DOHH2 (cell line): Measurements from ENCODE around the gene GNAT1.

Source experiments
- H3F3A ChIP-seq: fragments of 200-600 bp; sonication (generic), shearing (Covaris generic); 2 replicates; pipeline ENCODE4 v1.6.0; 2016; ENCODE audit warnings: antibody characterized with exemption, mild to moderate bottlenecking; ENCODE audit not compliant: control insufficient read depth, insufficient read depth
- H3K27ac ChIP-seq: fragments of 200-600 bp; sonication (generic); 2 replicates; pipeline ENCODE4 v1.5.1; 2014; ENCODE audit warnings: low read depth, mild to moderate bottlenecking, low read length, moderate library complexity
- H3K27me3 ChIP-seq: fragments of 200-600 bp; sonication (generic); 2 replicates; pipeline ENCODE4 v1.6.1; 2014; ENCODE audit warnings: mild to moderate bottlenecking, low read length, mixed read lengths; ENCODE audit not compliant: control insufficient read depth
- H3K36me3 ChIP-seq: fragments of 200-600 bp; sonication (generic); 2 replicates; pipeline ENCODE4 v1.6.1; 2014; ENCODE audit warnings: mild to moderate bottlenecking, low read length, moderate library complexity, mixed read lengths; ENCODE audit not compliant: control insufficient read depth
- H3K4me1 ChIP-seq: fragments of 200-600 bp; sonication (generic); 2 replicates; pipeline ENCODE4 v1.6.1; 2014; ENCODE audit warnings: mild to moderate bottlenecking, low read length, mixed read lengths; ENCODE audit not compliant: control insufficient read depth
- H3K4me2 ChIP-seq: fragments of 200-600 bp; sonication (generic); 2 replicates; pipeline ENCODE4 v1.6.0; 2014; ENCODE audit warnings: mild to moderate bottlenecking, low read length, moderate library complexity
- H3K4me3 ChIP-seq: fragments of 200-600 bp; sonication (generic); 2 replicates; pipeline ENCODE4 v1.5.1; 2014; ENCODE audit warnings: mild to moderate bottlenecking, low read length, mixed read lengths
- H3K79me2 ChIP-seq: fragments of 200-600 bp; sonication (generic); 2 replicates; pipeline ENCODE4 v1.6.1; 2014; ENCODE audit warnings: mild to moderate bottlenecking, low read length, mixed read lengths; ENCODE audit not compliant: control insufficient read depth
- H3K9me2 ChIP-seq: fragments of 200-600 bp; sonication (generic); replicated peaks from 2 replicates; pipeline ENCODE4 v1.6.1; 2014; ENCODE audit warnings: mild to moderate bottlenecking, low read length, mixed read lengths; ENCODE audit not compliant: control insufficient read depth
- H3K9me3 ChIP-seq: fragments of 200-600 bp; sonication (generic); 2 replicates; pipeline ENCODE4 v1.6.1; 2014; ENCODE audit warnings: antibody characterized with exemption, low read length, mixed read lengths; ENCODE audit not compliant: control insufficient read depth, insufficient read depth
- H4K20me1 ChIP-seq: fragments of 200-600 bp; sonication (generic); 2 replicates; pipeline ENCODE4 v1.6.0; 2014; ENCODE audit warnings: low read depth, mild to moderate bottlenecking, antibody characterized with exemption, low read length, moderate library complexity; ENCODE audit not compliant: control insufficient read depth, insufficient read depth
- CTCF ChIP-seq: fragments of 200-600 bp; sonication (generic); IDR thresholded peaks from one replicate; pipeline ENCODE4 v1.5.1; 2014; ENCODE audit warnings: antibody characterized with exemption, mild to moderate bottlenecking, low read depth, low read length; ENCODE audit not compliant: poor library complexity, severe bottlenecking
- EZH2phosphoT487 ChIP-seq: fragments of 200-600 bp; sonication (generic); IDR thresholded peaks from 2 replicates; pipeline ENCODE4 v1.6.1; 2017; ENCODE audit warnings: borderline replicate concordance, mild to moderate bottlenecking, antibody characterized with exemption, low read length, moderate library complexity, mixed read lengths

GNAT1 gene

DNA sequence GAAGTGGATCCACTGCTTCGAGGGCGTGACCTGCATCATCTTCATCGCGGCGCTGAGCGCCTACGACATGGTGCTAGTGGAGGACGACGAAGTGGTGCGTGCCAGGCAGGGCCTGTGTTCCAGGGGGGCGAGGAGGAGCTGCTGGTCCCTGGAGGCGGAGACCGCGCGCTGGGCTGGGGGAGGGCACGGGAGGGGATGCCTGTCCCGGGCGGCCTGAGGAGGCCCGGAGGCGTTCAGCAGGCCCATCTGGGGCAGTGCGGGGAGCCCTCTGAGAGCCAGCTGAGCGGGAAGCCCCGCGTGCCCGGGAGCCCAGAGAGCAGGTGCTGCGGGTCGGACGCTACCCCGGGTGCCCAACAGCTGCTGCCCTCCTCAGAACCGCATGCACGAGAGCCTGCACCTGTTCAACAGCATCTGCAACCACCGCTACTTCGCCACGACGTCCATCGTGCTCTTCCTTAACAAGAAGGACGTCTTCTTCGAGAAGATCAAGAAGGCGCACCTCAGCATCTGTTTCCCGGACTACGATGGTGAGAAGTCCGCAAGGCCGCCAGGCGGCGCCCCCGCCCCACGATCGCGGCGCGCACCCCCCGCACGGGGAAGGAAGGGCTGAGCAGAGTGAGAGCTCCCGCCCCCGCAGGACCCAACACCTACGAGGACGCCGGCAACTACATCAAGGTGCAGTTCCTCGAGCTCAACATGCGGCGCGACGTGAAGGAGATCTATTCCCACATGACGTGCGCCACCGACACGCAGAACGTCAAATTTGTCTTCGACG is 2.9 kb downstream of the GNAT1 start:
- peak overlapping the region; percentile 36 for H3K4me2 ChIP-seq
- peaks cover 18% of the 10 kb centered on the region; the same call in 1 of the 2 replicates for H3K27me3 ChIP-seq
- H3K9me3 ChIP-seq, result no peaks in the 10 kb centered on the region
- no peaks in the 10 kb centered on the region for H4K20me1 ChIP-seq
- H3K79me2 ChIP-seq, result no peaks in the 10 kb centered on the region
- H3K4me3 ChIP-seq, result no peak overlapping the region; the same call in 1 of the 2 replicates
- peaks cover 14% of the 10 kb centered on the region for H3K4me1 ChIP-seq
- no peaks in the 10 kb centered on the region for H3F3A ChIP-seq
- H3K9me2 ChIP-seq, result no peaks in the 10 kb centered on the region
- no peaks in the 10 kb centered on the region for H3K36me3 ChIP-seq
- H3K27ac ChIP-seq, result no peak overlapping the region
- TF ChIP-seq CTCF (peak; percentile 88), EZH2phosphoT487 (no peak)

- H3K4me3 ChIP-seq, result no peak overlapping the region; the same call in 1 of the 2 replicates
- H3K9me2 ChIP-seq, result no peaks in the 10 kb centered on the region
- peaks cover 18% of the 10 kb centered on the region; the same call in 1 of the 2 replicates for H3K27me3 ChIP-seq
- H4K20me1 ChIP-seq, result no peaks in the 10 kb centered on the region
- H3K79me2 ChIP-seq, result no peaks in the 10 kb centered on the region
- H3K4me2 ChIP-seq, result peak overlapping the region; percentile 36
- H3K27ac ChIP-seq, result no peak overlapping the region
- H3K9me3 ChIP-seq, result no peaks in the 10 kb centered on the region
- TF ChIP-seq EZH2phosphoT487 (no peak), CTCF (no peak)
- H3K4me1 ChIP-seq, result peaks cover 14% of the 10 kb centered on the region
- no peaks in the 10 kb centered on the region for H3K36me3 ChIP-seq
- H3F3A ChIP-seq, result no peaks in the 10 kb centered on the region
Observed at GRCh38 chr3:50194903-50195500, 3.6 kb downstream of the GNAT1 start.

GRCh38 chr3:50195501-50196252 is 4.3 kb downstream of the GNAT1 start:
- H4K20me1 ChIP-seq, result no peaks in the 10 kb centered on the region
- H3K36me3 ChIP-seq, result no peaks in the 10 kb centered on the region
- H3K4me3 ChIP-seq, result no peak overlapping the region
- no peak for TF ChIP-seq EZH2phosphoT487
- TF ChIP-seq CTCF, result no peak
- H3K79me2 ChIP-seq, result no peaks in the 10 kb centered on the region
- peaks cover 14% of the 10 kb centered on the region for H3K4me1 ChIP-seq
- no peaks in the 10 kb centered on the region for H3K9me2 ChIP-seq
- no peak overlapping the region for H3K4me2 ChIP-seq
- peaks cover 18% of the 10 kb centered on the region; the same call in 1 of the 2 replicates for H3K27me3 ChIP-seq
- no peaks in the 10 kb centered on the region for H3K9me3 ChIP-seq
- no peaks in the 10 kb centered on the region for H3F3A ChIP-seq
- no peak overlapping the region for H3K27ac ChIP-seq
